Measurements from ENCODE around the gene ATP13A2.

Gene ATP13A2

GRCh38 chr1:17045634-17046333, 34.1 kb upstream of the ATP13A2 start:
- peak overlapping the region; percentile 38 for H3K4me3 ChIP-seq (ENCODE audit: low read length)
- peak; percentile 91 for TF ChIP-seq CTCF (conservative IDR thresholded peaks at IDR 0.05; ENCODE audit: low read length)
- DNase-seq (ENCODE audit: low read depth): peak; percentile 75

GRCh38 chr1:17045150-17045549, 33.4 kb upstream of the ATP13A2 start:
- no peak overlapping the region for H3K4me3 ChIP-seq (ENCODE audit: low read length)
- TF ChIP-seq CTCF (conservative IDR thresholded peaks at IDR 0.05; ENCODE audit: low read length): no peak
- DNase-seq (ENCODE audit: low read depth): no peak

- H3K4me3 ChIP-seq (ENCODE audit: low read length): no peak overlapping the region
- TF ChIP-seq CTCF (conservative IDR thresholded peaks at IDR 0.05; ENCODE audit: low read length): no peak
- no peak for DNase-seq (ENCODE audit: low read depth)
Measured at GRCh38 chr1:17043676-17044075, 31.9 kb upstream of the ATP13A2 start.

GRCh38 chr1:17040135-17040534, 28.4 kb upstream of the ATP13A2 start:
- no peak for DNase-seq (ENCODE audit: low read depth)
- H3K4me3 ChIP-seq (ENCODE audit: low read length): no peak overlapping the region
- TF ChIP-seq CTCF (conservative IDR thresholded peaks at IDR 0.05; ENCODE audit: low read length): no peak

- H3K4me3 ChIP-seq (ENCODE audit: low read length): no peak overlapping the region
- DNase-seq (ENCODE audit: low read depth): no peak
- no peak for TF ChIP-seq CTCF (conservative IDR thresholded peaks at IDR 0.05; ENCODE audit: low read length)
Measured at GRCh38 chr1:17039522-17039921, 27.8 kb upstream of the ATP13A2 start.

GRCh38 chr1:17033481-17033880, 21.8 kb upstream of the ATP13A2 start:
- no peak for TF ChIP-seq CTCF (conservative IDR thresholded peaks at IDR 0.05; ENCODE audit: low read length)
- no peak overlapping the region for H3K4me3 ChIP-seq (ENCODE audit: low read length)
- DNase-seq (ENCODE audit: low read depth): no peak

- H3K4me3 ChIP-seq (ENCODE audit: low read length): no peak overlapping the region
- DNase-seq (ENCODE audit: low read depth): peak; percentile 79
- no peak for TF ChIP-seq CTCF (conservative IDR thresholded peaks at IDR 0.05; ENCODE audit: low read length)
Measured at GRCh38 chr1:17032741-17033140, 21.0 kb upstream of the ATP13A2 start.
